ENCODE data around the gene CACNG6. TPM values are rescaled to one million over a fixed set of nuclear protein-coding genes. Genes with fewer than 3 reads are reported as not detected.

CACNG6 gene
- total and polyA plus RNA-seq, 2 of the 13 experiments (the other 11 are each of a cell fraction or from before 2014, with no cell fraction given), result not detected

- ATAC-seq (no peak), DNase-seq (ENCODE audit: low spot score) (no peak), FAIRE-seq (no peak)
- Histone ChIP-seq H3K79me2 (ENCODE audit: insufficient read depth, low read length) (no peaks in the 10 kb centered on the region), H4K20me1 (ENCODE audit: insufficient read depth, low read length) (no peaks in the 10 kb centered on the region), H3K4me3 (replicated peaks in 1 of 3; ENCODE audit: insufficient read depth in 1 of 3, low read depth in 2 of 3, low read length in 3 of 3) (no peak within 1 kb of the TSS), H3K9ac (ENCODE audit: insufficient read depth, low read depth, low read length) (no peak within 1 kb of the TSS), H3K4me2 (ENCODE audit: low read depth, low read length) (no peak within 1 kb of the TSS), H3K27me3 (ENCODE audit: control insufficient read depth in 1 of 2, insufficient read depth in 2 of 2, low read length in 2 of 2) (peaks cover 13 to 40% of the 10 kb centered on the region in 2 experiments; a peak in 4 of 5 replicates), H3K4me1 (ENCODE audit: insufficient read depth, low read length) (no peaks in the 10 kb centered on the region), H3K36me3 (replicated peaks in 1 of 2; ENCODE audit: control insufficient read depth in 1 of 2, insufficient read depth in 2 of 2, low read length in 2 of 2) (no peaks in the 10 kb centered on the region), H3K27ac (ENCODE audit: extremely low read length, insufficient read depth, low read length) (no peak within 1 kb of the TSS), H3K9me3 (ENCODE audit: low read length) (no peaks in the 10 kb centered on the region), H2AFZ (ENCODE audit: low read length) (no peak within 1 kb of the TSS)
- TF ChIP-seq ZBTB7A (CRISPR knock-in tag; IDR thresholded peaks at IDR 0.05) (no peak), DPF2 (CRISPR knock-in tag; IDR thresholded peaks at IDR 0.05; ENCODE audit: borderline replicate concordance, low read depth) (no peak), JUN (CRISPR knock-in tag; IDR thresholded peaks at IDR 0.05) (no peak), RFX1 (IDR thresholded peaks at IDR 0.05) (no peak), ZXDC (CRISPR knock-in tag; IDR thresholded peaks at IDR 0.05) (no peak), TSC22D2 (CRISPR knock-in tag; IDR thresholded peaks at IDR 0.05; ENCODE audit: borderline replicate concordance) (no peak), FOXO1 (CRISPR knock-in tag; IDR thresholded peaks at IDR 0.05) (no peak), ZFP82 (CRISPR knock-in tag; IDR thresholded peaks at IDR 0.05; ENCODE audit: borderline replicate concordance) (no peak), ZNF335 (CRISPR knock-in tag; IDR thresholded peaks at IDR 0.05) (no peak), ZNF276 (CRISPR knock-in tag; IDR thresholded peaks at IDR 0.05; ENCODE audit: low read depth) (no peak), IKZF1 (IDR thresholded peaks at IDR 0.05) (no peak), PHF8 (CRISPR knock-in tag; IDR thresholded peaks at IDR 0.05) (no peak)
- TF ChIP-seq, protein P1, sequence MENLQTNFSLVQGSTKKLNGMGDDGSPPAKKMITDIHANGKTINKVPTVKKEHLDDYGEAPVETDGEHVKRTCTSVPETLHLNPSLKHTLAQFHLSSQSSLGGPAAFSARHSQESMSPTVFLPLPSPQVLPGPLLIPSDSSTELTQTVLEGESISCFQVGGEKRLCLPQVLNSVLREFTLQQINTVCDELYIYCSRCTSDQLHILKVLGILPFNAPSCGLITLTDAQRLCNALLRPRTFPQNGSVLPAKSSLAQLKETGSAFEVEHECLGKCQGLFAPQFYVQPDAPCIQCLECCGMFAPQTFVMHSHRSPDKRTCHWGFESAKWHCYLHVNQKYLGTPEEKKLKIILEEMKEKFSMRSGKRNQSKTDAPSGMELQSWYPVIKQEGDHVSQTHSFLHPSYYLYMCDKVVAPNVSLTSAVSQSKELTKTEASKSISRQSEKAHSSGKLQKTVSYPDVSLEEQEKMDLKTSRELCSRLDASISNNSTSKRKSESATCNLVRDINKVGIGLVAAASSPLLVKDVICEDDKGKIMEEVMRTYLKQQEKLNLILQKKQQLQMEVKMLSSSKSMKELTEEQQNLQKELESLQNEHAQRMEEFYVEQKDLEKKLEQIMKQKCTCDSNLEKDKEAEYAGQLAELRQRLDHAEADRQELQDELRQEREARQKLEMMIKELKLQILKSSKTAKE (CRISPR knock-in tag; IDR thresholded peaks at IDR 0.05; ENCODE audit: borderline replicate concordance), result no peak
- TF ChIP-seq, protein P2, sequence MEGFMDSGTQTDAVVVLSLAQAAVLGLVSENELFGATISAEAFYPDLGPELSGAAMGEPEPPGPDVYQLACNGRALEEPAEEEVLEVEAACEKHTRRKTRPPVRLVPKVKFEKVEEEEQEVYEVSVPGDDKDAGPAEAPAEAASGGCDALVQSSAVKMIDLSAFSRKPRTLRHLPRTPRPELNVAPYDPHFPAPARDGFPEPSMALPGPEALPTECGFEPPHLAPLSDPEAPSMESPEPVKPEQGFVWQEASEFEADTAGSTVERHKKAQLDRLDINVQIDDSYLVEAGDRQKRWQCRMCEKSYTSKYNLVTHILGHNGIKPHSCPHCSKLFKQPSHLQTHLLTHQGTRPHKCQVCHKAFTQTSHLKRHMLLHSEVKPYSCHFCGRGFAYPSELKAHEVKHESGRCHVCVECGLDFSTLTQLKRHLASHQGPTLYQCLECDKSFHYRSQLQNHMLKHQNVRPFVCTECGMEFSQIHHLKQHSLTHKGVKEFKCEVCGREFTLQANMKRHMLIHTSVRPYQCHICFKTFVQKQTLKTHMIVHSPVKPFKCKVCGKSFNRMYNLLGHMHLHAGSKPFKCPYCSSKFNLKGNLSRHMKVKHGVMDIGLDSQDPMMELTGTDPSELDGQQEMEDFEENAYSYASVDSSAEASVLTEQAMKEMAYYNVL (CRISPR knock-in tag; IDR thresholded peaks at IDR 0.05; ENCODE audit: borderline replicate concordance), result no peak
- TF ChIP-seq, protein P3, sequence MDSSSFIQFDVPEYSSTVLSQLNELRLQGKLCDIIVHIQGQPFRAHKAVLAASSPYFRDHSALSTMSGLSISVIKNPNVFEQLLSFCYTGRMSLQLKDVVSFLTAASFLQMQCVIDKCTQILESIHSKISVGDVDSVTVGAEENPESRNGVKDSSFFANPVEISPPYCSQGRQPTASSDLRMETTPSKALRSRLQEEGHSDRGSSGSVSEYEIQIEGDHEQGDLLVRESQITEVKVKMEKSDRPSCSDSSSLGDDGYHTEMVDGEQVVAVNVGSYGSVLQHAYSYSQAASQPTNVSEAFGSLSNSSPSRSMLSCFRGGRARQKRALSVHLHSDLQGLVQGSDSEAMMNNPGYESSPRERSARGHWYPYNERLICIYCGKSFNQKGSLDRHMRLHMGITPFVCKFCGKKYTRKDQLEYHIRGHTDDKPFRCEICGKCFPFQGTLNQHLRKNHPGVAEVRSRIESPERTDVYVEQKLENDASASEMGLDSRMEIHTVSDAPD (CRISPR knock-in tag; IDR thresholded peaks at IDR 0.05), result no peak
- ChIA-PET CTCF (ENCODE audit: low intra/inter-chr PET ratio, low total read pairs) (no interaction called here), POLR2A (no interaction called here)
- WGBS (ENCODE audit: low lambda C conversion rate), result 43% methylated on average over 23 of the region's 55 CpGs
- intact Hi-C loops (cut with micrococcal nuclease; ENCODE audit: unreplicated experiment), result no loop called here
- in situ Hi-C loops (cut with HindIII; ENCODE audit: extremely low pct_ligation_motif_present, low pct_unique_long_range_greater_than_20kb), result no loop called here
- no TSS peak for BruUV-seq (replicated peaks)
These were observed 28.5 kb upstream of the CACNG6 start, which contains the start of gene CACNG8 for GRCh38 chr19:53962887-53963431. Gene CACNG8, plus strand, starts transcription at chr19:53962937.

All from HepG2 (cell line).